Adipose tissue (tissue), 3 donors: Measurements from ENCODE around the gene LSP1. TPM values are rescaled to one million over a fixed set of nuclear protein-coding genes. Genes with fewer than 3 reads are reported as not detected.

Source experiments
- H3K27ac ChIP-seq: one replicate; pipeline ENCODE4 v1.5.1; 2013; ENCODE audit warnings: low read depth, low read length
- WGBS, 3 donors: extraction: QIAGEN DNeasy Blood & Tissue Kit; methylation state at CpG; one replicate each; pipeline ENCODE4 v1.1.7; 2013; 5-methylcytosine and 5-hydroxymethylcytosine counted together
- polyA plus RNA-seq, 3 donors: library from polyadenylated mRNA; stranded (reverse); fragments of 200-250 nt; gene quantifications; one replicate each; pipeline ENCODE4 v1.2.3, GENCODE V29; 2013
- donor health status: healthy with polysubstance abuse.
- donor health status: Bipolar disorder and iron deficiency.
- donor health status: healthy.

The LSP1 gene
- polyA plus RNA-seq, 3 donors, result 5.2 to 187 (median 40.4) TPM

GRCh38 chr11:1844221-1845094 lies 8.4 kb upstream of the LSP1 start:
- no peak overlapping the region for H3K27ac ChIP-seq
- 14 to 51% (median 23%) methylated on average over 21 to 23 of the region's 23 CpGs for WGBS, 3 donors

GRCh38 chr11:1845095-1845429 lies 7.8 kb upstream of the LSP1 start:
- no peak overlapping the region for H3K27ac ChIP-seq
- WGBS, 3 donors, result 40 to 78% (median 75%) methylated on average over 1 of the region's 1 CpG

GRCh38 chr11:1845561-1846452 lies 7.1 kb upstream of the LSP1 start:
- H3K27ac ChIP-seq, result no peak overlapping the region
- WGBS, 3 donors, result 74 to 80% (median 80%) methylated on average over 19 to 21 of the region's 21 CpGs

- WGBS, 3 donors, result 84 to 92% (median 88%) methylated on average over 9 of the region's 9 CpGs
- no peak overlapping the region for H3K27ac ChIP-seq
These were observed 6.4 kb upstream of the LSP1 start for GRCh38 chr11:1846453-1846932.

- no peak overlapping the region for H3K27ac ChIP-seq
- 93 to 96% (median 94%) methylated on average over 32 to 34 of the region's 34 CpGs for WGBS, 3 donors
These were observed 5.7 kb upstream of the LSP1 start for GRCh38 chr11:1847006-1847735.

- 80 to 85% (median 84%) methylated on average over 18 of the region's 18 CpGs for WGBS, 3 donors
- no peak overlapping the region for H3K27ac ChIP-seq
These were observed 4.8 kb upstream of the LSP1 start for GRCh38 chr11:1847926-1848639.

- 95 to 96% (median 95%) methylated on average over 19 of the region's 19 CpGs for WGBS, 3 donors
- H3K27ac ChIP-seq, result no peak overlapping the region
These were observed 4.0 kb upstream of the LSP1 start for GRCh38 chr11:1848640-1849430.

- 87 to 95% (median 91%) methylated on average over 19 to 21 of the region's 21 CpGs for WGBS, 3 donors
- no peak overlapping the region for H3K27ac ChIP-seq
These were observed 1.3 kb upstream of the LSP1 start for GRCh38 chr11:1851468-1852180.

GRCh38 chr11:1852271-1852876 lies 510 bp upstream of the LSP1 start:
- WGBS, 3 donors, result 81 to 88% (median 84%) methylated on average over 25 of the region's 25 CpGs
- H3K27ac ChIP-seq, result no peak overlapping the region

GRCh38 chr11:1853376-1854131 lies 670 bp downstream of the LSP1 start:
- WGBS, 3 donors, result 77 to 83% (median 81%) methylated on average over 19 of the region's 19 CpGs
- H3K27ac ChIP-seq, result no peak overlapping the region

- no peak overlapping the region for H3K27ac ChIP-seq
- 75 to 86% (median 79%) methylated on average over 27 of the region's 27 CpGs for WGBS, 3 donors
These were observed 1.5 kb downstream of the LSP1 start for GRCh38 chr11:1854132-1854948.

GRCh38 chr11:1854949-1855885 lies 2.3 kb downstream of the LSP1 start:
- H3K27ac ChIP-seq, result no peak overlapping the region
- WGBS, 3 donors, result 71 to 84% (median 74%) methylated on average over 25 to 26 of the region's 26 CpGs

GRCh38 chr11:1855886-1856265 lies 3.0 kb downstream of the LSP1 start:
- no peak overlapping the region for H3K27ac ChIP-seq
- 92 to 95% (median 94%) methylated on average over 8 to 11 of the region's 11 CpGs for WGBS, 3 donors
